ENCODE results near the gene PPP1R9B.

- TF ChIP-seq CTCF (IDR thresholded peaks at IDR 0.05; ENCODE audit: borderline replicate concordance, extremely low read depth, low read length, poor library complexity, severe bottlenecking) (no peak), EZH2 (IDR thresholded peaks at IDR 0.05; ENCODE audit: borderline replicate concordance, low read depth, low read length, severe bottlenecking) (no peak)
Observed at GRCh38 chr17:50188531-50188920, 38.0 kb upstream of the PPP1R9B start.
